ENCODE results near the gene ZNF318.
"Not testable (repeated sequence)": the region's sequence is repeated elsewhere in the genome, so short reads cannot be mapped to it uniquely, and the experiment has no call there.

Gene ZNF318, protein sequence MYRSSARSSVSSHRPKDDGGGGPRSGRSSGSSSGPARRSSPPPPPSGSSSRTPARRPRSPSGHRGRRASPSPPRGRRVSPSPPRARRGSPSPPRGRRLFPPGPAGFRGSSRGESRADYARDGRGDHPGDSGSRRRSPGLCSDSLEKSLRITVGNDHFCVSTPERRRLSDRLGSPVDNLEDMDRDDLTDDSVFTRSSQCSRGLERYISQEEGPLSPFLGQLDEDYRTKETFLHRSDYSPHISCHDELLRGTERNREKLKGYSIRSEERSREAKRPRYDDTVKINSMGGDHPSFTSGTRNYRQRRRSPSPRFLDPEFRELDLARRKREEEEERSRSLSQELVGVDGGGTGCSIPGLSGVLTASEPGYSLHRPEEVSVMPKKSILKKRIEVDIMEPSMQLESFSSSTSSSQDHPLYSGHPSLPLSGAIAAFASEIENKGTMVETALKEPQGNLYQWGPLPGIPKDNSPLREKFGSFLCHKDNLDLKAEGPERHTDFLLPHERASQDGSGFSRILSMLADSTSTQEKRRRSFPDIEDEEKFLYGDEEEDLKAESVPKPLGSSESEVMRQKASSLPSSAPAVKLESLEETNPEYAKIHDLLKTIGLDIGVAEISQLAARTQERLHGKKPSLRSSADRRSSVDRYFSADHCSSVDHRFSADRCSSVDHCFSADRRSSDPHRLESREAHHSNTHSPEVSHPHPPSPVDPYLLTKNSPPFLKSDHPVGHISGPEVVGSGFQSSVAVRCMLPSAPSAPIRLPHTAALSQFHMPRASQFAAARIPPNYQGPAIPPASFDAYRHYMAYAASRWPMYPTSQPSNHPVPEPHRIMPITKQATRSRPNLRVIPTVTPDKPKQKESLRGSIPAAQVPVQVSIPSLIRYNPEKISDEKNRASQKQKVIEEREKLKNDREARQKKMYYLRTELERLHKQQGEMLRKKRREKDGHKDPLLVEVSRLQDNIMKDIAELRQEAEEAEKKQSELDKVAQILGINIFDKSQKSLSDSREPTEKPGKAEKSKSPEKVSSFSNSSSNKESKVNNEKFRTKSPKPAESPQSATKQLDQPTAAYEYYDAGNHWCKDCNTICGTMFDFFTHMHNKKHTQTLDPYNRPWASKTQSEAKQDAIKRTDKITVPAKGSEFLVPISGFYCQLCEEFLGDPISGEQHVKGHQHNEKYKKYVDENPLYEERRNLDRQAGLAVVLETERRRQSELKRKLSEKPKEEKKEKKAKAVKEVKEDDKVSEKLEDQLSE (N-terminal part only)

DNA sequence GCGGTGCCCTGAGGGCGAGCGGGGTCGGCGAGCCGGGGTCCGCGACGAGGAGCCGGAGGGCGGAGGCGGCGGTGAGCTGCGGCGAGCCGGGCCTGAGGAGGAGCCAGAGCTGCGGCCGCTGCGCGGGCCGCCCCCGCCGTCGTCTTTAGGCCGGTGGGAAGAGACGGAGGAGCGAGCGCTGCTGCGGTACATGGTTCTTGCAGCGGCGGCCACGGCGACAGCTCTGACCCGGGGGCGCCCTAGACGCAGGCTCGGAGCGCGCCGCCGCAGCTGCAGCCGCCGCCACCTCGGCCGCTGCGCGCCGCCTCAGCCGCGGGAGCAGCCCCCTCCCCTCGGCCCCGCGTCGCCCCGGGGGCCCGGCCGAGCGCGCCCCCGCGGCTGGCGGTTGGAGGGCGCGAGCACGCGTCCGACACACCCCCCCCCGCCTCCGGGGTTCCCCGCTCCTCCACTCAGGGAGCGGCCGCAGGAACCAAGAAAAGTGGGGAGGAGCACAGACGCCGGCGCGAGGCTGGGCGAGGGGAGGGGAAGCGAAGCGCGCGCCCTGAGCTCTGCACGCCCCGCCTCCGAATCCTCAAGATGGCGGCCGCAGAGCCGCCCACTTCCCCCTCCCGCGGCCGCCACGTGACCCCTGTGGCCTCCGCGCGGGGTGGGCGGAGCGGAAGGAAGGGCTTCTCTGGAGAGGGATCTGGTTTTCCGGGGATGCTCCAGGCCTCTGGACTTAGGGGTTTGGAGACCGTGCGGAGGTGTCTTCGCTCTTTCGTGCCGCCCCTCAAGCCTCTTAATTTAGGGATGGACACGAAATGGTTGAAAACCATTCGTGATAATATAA, at the start of gene ZNF318:
TSS of gene ZNF318 (minus strand) at position 474 of the 829 bp plus-strand sequence. CDS start at position 192, 282 bp downstream.
- H3K36me3 ChIP-seq (replicated peaks) = no peaks in the 10 kb centered on the region
- peak; percentile 93 for DNase-seq
- peak within 1 kb of the TSS; percentile 39 for H3K27ac ChIP-seq
- H3K27me3 ChIP-seq (replicated peaks) = no peaks in the 10 kb centered on the region
- H3K4me3 ChIP-seq (ENCODE audit: low read depth, low read length) = peak within 1 kb of the TSS; percentile 70
- TF ChIP-seq, protein P1, sequence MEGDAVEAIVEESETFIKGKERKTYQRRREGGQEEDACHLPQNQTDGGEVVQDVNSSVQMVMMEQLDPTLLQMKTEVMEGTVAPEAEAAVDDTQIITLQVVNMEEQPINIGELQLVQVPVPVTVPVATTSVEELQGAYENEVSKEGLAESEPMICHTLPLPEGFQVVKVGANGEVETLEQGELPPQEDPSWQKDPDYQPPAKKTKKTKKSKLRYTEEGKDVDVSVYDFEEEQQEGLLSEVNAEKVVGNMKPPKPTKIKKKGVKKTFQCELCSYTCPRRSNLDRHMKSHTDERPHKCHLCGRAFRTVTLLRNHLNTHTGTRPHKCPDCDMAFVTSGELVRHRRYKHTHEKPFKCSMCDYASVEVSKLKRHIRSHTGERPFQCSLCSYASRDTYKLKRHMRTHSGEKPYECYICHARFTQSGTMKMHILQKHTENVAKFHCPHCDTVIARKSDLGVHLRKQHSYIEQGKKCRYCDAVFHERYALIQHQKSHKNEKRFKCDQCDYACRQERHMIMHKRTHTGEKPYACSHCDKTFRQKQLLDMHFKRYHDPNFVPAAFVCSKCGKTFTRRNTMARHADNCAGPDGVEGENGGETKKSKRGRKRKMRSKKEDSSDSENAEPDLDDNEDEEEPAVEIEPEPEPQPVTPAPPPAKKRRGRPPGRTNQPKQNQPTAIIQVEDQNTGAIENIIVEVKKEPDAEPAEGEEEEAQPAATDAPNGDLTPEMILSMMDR (IDR thresholded peaks at IDR 0.05; ENCODE audit: low read depth, low read length, missing control alignments) = no peak
- in situ Hi-C loops (cut with HindIII; ENCODE audit: low pct_ligation_motif_present, low sequenced_read_pairs) = no loop called here

DNA sequence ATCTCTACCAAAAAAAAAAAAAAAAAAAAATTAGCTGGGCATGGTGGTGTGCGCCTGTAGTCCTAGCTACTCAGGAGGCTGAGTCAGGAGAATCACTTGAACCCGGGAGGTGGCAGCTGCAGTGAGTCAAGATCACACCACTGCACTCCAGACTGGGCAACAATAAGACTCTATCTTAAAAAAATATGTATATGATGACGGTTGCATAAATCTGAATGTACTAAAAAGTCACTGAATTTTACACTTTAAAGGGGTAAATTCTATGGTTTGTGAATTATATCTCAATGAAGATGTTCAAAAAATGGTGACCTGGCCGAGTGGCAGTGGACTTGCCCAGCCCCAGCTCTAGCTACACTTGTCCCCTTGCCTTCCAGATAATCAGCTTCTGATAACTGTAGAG, 47.5 kb upstream of the ZNF318 start:
- H3K36me3 ChIP-seq (replicated peaks) = no peaks in the 10 kb centered on the region
- no peak overlapping the region for H3K27ac ChIP-seq
- in situ Hi-C loops (cut with HindIII; ENCODE audit: low pct_ligation_motif_present, low sequenced_read_pairs) = no loop called here
- H3K27me3 ChIP-seq (replicated peaks) = no peaks in the 10 kb centered on the region
- no peak overlapping the region for H3K4me3 ChIP-seq (ENCODE audit: low read depth, low read length)
- DNase-seq = no peak
- TF ChIP-seq, protein P1 (IDR thresholded peaks at IDR 0.05; ENCODE audit: low read depth, low read length, missing control alignments) = no peak

DNA sequence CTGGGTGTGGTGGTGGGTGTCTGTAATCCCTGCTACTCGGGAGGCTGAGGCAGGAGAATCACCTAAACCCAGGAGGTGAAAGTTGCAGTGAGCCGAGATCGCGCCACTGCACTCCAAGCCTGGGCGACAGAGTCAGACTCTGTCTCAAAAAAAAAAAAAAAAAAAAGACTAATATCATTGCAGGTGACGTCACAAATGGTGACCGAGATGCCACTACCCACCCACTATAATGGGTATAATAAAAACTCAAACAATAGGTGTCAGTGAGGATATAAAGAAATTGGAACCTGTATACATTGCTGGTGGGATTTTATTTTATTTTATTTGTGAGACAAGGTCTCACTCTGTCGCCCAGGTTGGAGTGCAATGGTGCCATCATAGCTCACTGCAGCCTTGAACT, 45.8 kb upstream of the ZNF318 start:
- in situ Hi-C loops (cut with HindIII; ENCODE audit: low pct_ligation_motif_present, low sequenced_read_pairs); DNase-seq; H3K27ac ChIP-seq; H3K4me3 ChIP-seq (ENCODE audit: low read depth, low read length); H3K36me3 ChIP-seq (replicated peaks); H3K27me3 ChIP-seq (replicated peaks): not testable (repeated sequence)

DNA sequence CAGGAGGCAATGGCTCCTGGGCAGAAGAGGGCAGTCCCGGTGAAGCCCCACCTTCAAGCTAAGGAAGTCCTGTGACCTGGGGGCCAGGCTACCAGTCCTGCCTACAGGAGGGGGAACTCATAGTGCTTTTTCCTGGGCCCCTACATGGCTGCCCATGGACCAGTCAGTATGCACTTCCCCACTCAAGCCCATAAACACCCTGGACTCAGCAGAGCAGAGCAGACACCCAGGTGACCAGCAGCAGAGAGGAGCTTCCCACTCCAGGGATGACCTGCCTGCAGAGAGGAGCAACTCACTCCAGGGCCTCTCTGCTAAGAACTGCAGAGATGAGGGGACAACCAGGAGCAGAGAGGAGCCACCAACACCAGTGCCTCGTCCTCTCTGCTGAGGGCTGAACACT, 43.6 kb upstream of the ZNF318 start:
- no peak overlapping the region for H3K27ac ChIP-seq
- in situ Hi-C loops (cut with HindIII; ENCODE audit: low pct_ligation_motif_present, low sequenced_read_pairs) = no loop called here
- TF ChIP-seq, protein P1 (IDR thresholded peaks at IDR 0.05; ENCODE audit: low read depth, low read length, missing control alignments) = no peak
- H3K27me3 ChIP-seq (replicated peaks) = no peaks in the 10 kb centered on the region
- no peak for DNase-seq
- H3K36me3 ChIP-seq (replicated peaks) = no peaks in the 10 kb centered on the region
- H3K4me3 ChIP-seq (ENCODE audit: low read depth, low read length) = no peak overlapping the region

DNA sequence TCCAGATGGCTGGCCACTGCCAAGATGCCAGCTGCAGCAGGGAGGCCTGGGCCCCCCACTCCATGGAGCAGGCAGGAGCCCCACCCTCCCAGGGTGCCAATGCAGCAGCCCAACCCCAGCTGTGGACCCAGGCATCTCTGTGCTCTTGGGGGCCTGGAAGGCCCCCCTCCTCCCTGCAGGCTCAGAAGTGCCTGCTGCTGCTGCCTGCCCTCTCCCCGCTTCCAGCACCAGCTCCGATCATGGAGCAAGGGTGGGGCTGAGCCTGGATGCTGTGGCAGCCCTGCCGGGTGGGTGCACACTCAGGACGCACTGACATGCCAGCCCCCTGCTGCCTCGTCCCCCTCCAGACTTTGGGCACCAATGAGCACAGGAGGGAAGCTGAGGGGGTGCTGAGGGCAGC, 43.1 kb upstream of the ZNF318 start:
- TF ChIP-seq, protein P1 (IDR thresholded peaks at IDR 0.05; ENCODE audit: low read depth, low read length, missing control alignments) = no peak
- Histone ChIP-seq H3K27ac (no peak overlapping the region), H3K4me3 (ENCODE audit: low read depth, low read length) (no peak overlapping the region), H3K27me3 (replicated peaks) (no peaks in the 10 kb centered on the region), H3K36me3 (replicated peaks) (no peaks in the 10 kb centered on the region)
- in situ Hi-C loops (cut with HindIII; ENCODE audit: low pct_ligation_motif_present, low sequenced_read_pairs) = no loop called here
- DNase-seq = no peak

DNA sequence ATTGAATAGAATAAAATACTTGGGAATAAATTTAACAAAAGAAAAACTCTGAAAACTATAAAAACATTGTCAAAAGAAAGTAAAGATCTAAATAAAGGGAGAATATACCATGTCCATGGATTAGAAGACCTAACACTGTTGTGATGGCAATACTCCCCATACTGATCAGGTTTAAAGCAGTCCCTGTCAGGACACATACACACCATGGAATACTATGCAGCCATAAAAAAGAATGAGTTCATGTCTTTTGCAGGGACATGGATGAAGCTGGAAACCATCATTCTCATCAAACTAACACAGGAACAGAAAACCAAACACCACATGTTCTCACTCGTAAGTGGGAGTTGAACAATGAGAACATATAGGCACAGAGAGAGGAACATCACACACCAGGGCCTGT, 41.3 kb upstream of the ZNF318 start:
- H3K27ac ChIP-seq; H3K4me3 ChIP-seq (ENCODE audit: low read depth, low read length); in situ Hi-C loops (cut with HindIII; ENCODE audit: low pct_ligation_motif_present, low sequenced_read_pairs); H3K27me3 ChIP-seq (replicated peaks); DNase-seq; H3K36me3 ChIP-seq (replicated peaks): not testable (repeated sequence)

All from brain microvascular endothelial cell (primary cell).